ENCODE measurements around the gene ABCA2. TPM values are rescaled to one million over a fixed set of nuclear protein-coding genes. Genes with fewer than 3 reads are reported as not detected.

ABCA2 gene
- total RNA-seq, 1 experiment from 2014 or later = 22.4 TPM

GRCh38 chr9:136977649-136978072, 50.4 kb downstream of the ABCA2 start:
- Histone ChIP-seq H3K14ac (ENCODE audit: insufficient read depth, low read length) (no peak overlapping the region), H3K4me2 (ENCODE audit: insufficient read depth, insufficient read length, low read length) (peak overlapping the region; percentile 59), H4K8ac (replicated peaks; ENCODE audit: insufficient read length, low read depth, low read length) (no peak overlapping the region), H3K56ac (ENCODE audit: insufficient read length, low read depth, low read length) (no peak overlapping the region), H3K9me3 (ENCODE audit: control insufficient read depth, low read depth, low read length) (no peaks in the 10 kb centered on the region), H3K23me2 (ENCODE audit: insufficient read length, low read depth, low read length, poor library complexity, severe bottlenecking) (peaks cover 9% of the 10 kb centered on the region), H3K79me2 (ENCODE audit: insufficient read depth, low read length) (no peaks in the 10 kb centered on the region), H3K4me1 (ENCODE audit: insufficient read depth, low read length) (no peaks in the 10 kb centered on the region; the same call in 1 of the 2 replicates), H2AFZ (ENCODE audit: low read length) (no peak overlapping the region), H4K5ac (ENCODE audit: insufficient read length, low read depth, low read length) (no peak overlapping the region), H2BK5ac (ENCODE audit: insufficient read length, low read length) (no peak overlapping the region), H3T11ph (ENCODE audit: low read length) (no peak overlapping the region), H3K27me3 (ENCODE audit: insufficient read depth, low read length) (no peaks in the 10 kb centered on the region), H3K27ac (ENCODE audit: insufficient read length, low read depth, low read length) (no peak overlapping the region), H4K91ac (ENCODE audit: insufficient read length, low read depth, low read length) (no peak overlapping the region), H3K23ac (ENCODE audit: insufficient read length, low read depth, low read length) (no peak overlapping the region), H3K4ac (ENCODE audit: low read depth, low read length) (no peak overlapping the region), H3K18ac (ENCODE audit: insufficient read length, low read depth, low read length) (peak overlapping the region; percentile 65), H3K9ac (ENCODE audit: extremely low read depth, insufficient read length, low read length) (no peak overlapping the region), H3K79me1 (ENCODE audit: insufficient read depth, low read depth, low read length, poor library complexity, severe bottlenecking) (no peaks in the 10 kb centered on the region), H2AK5ac (ENCODE audit: insufficient read length, low read length) (no peak overlapping the region), H2BK12ac (ENCODE audit: insufficient read length, low read depth, low read length) (no peak overlapping the region), H2BK15ac (ENCODE audit: low read depth, low read length) (no peak overlapping the region), H2BK20ac (ENCODE audit: low read depth, low read length, poor library complexity, severe bottlenecking) (no peak overlapping the region), H2BK120ac (ENCODE audit: low read depth, low read length, poor library complexity, severe bottlenecking) (no peak overlapping the region), H4K20me1 (ENCODE audit: control insufficient read depth, insufficient read depth, insufficient read length) (no peaks in the 10 kb centered on the region)
- no peak for DNase-seq
- H3K9me3 Mint-ChIP-seq = no peaks in the 10 kb centered on the region
- no peak overlapping the region for H3K27ac Mint-ChIP-seq
- TF ChIP-seq, protein P1, sequence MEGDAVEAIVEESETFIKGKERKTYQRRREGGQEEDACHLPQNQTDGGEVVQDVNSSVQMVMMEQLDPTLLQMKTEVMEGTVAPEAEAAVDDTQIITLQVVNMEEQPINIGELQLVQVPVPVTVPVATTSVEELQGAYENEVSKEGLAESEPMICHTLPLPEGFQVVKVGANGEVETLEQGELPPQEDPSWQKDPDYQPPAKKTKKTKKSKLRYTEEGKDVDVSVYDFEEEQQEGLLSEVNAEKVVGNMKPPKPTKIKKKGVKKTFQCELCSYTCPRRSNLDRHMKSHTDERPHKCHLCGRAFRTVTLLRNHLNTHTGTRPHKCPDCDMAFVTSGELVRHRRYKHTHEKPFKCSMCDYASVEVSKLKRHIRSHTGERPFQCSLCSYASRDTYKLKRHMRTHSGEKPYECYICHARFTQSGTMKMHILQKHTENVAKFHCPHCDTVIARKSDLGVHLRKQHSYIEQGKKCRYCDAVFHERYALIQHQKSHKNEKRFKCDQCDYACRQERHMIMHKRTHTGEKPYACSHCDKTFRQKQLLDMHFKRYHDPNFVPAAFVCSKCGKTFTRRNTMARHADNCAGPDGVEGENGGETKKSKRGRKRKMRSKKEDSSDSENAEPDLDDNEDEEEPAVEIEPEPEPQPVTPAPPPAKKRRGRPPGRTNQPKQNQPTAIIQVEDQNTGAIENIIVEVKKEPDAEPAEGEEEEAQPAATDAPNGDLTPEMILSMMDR (conservative IDR thresholded peaks at IDR 0.05) = no peak
- peaks cover 7% of the 10 kb centered on the region for H3K27me3 Mint-ChIP-seq (ENCODE audit: low read depth)
- H3K36me3 Mint-ChIP-seq (ENCODE audit: insufficient read depth in 1 of 3, low read depth in 3 of 3) = peaks cover 0 to 3% (median 0%) of the 10 kb centered on the region in 3 experiments; a peak in 1 of 7 replicates
- peaks cover 2 to 16% of the 10 kb centered on the region in 2 experiments for H3K4me1 Mint-ChIP-seq
- no CpG with 5 or more reads among the region's 33 CpGs for WGBS (ENCODE audit: extremely low coverage, insufficient read length, low lambda C conversion rate)
- H3K4me3 Mint-ChIP-seq = peak overlapping the region; percentile 54 to 78

All from H9 (cell line).